Thoracic aorta (tissue), 2 donors: ENCODE results near the gene MARCHF10. TPM values are rescaled to one million over a fixed set of nuclear protein-coding genes. Genes with fewer than 3 reads are reported as not detected.

Experiments
- ATAC-seq: fragments of 150-250 bp; one replicate; pipeline ENCODE4 v1.8.0; 2017; ENCODE audit warnings: low read depth; ENCODE audit not compliant: insufficient number of reproducible peaks, low FRiP score
- DNase-seq: peaks from one replicate; pipeline ENCODE4 v3.0.0-alpha.2; 2020; ENCODE audit warnings: low spot score
- H3K27ac ChIP-seq, 2 donors: fragments of 200-600 bp; sonication (generic); 1 replicate in 1 of 2; 2 replicates in 1 of 2; pipeline ENCODE4 v1.5.1; 2016; ENCODE audit warnings: mild to moderate bottlenecking in 2 of 2, moderate library complexity in 2 of 2
- H3K27me3 ChIP-seq: fragments of 200-600 bp; sonication (generic); replicated peaks from 2 replicates; pipeline ENCODE4 v1.6.0; 2016; ENCODE audit warnings: mild to moderate bottlenecking; ENCODE audit not compliant: insufficient read depth
- H3K36me3 ChIP-seq: fragments of 200-600 bp; sonication (generic); one replicate; pipeline ENCODE4 v1.5.1; 2016
- H3K4me1 ChIP-seq, 2 donors: fragments of 200-600 bp; sonication (generic); 1 replicate in 1 of 2; 2 replicates in 1 of 2; pipeline versions ENCODE4 v1.5.1 to v1.6.0; 2016; ENCODE audit warnings: low read depth in 2 of 2, mild to moderate bottlenecking in 1 of 2; ENCODE audit not compliant: control insufficient read depth in 1 of 2
- H3K4me3 ChIP-seq: fragments of 200-600 bp; sonication (generic); 2 replicates; pipeline ENCODE4 v1.5.1; 2016; ENCODE audit warnings: mild to moderate bottlenecking
- H3K9me3 ChIP-seq: fragments of 200-600 bp; sonication (generic); 2 replicates; pipeline ENCODE4 v1.5.1; 2016
- total RNA-seq, 2 donors: library from RNA; depleted of rRNA; stranded (reverse); fragments of >200 nt; gene quantifications; one replicate each; pipeline versions ENCODE4 v1.1.0 to v1.2.3, GENCODE V29; 2016
- TF ChIP-seq, protein P1 (sequence below): fragments of 200-600 bp; sonication (generic); IDR thresholded peaks from one replicate; pipeline ENCODE4 v1.5.1; 2019; ENCODE audit warnings: antibody characterized with exemption

Gene MARCHF10
- total RNA-seq, 2 donors from 2014 or later: not detected

DNA sequence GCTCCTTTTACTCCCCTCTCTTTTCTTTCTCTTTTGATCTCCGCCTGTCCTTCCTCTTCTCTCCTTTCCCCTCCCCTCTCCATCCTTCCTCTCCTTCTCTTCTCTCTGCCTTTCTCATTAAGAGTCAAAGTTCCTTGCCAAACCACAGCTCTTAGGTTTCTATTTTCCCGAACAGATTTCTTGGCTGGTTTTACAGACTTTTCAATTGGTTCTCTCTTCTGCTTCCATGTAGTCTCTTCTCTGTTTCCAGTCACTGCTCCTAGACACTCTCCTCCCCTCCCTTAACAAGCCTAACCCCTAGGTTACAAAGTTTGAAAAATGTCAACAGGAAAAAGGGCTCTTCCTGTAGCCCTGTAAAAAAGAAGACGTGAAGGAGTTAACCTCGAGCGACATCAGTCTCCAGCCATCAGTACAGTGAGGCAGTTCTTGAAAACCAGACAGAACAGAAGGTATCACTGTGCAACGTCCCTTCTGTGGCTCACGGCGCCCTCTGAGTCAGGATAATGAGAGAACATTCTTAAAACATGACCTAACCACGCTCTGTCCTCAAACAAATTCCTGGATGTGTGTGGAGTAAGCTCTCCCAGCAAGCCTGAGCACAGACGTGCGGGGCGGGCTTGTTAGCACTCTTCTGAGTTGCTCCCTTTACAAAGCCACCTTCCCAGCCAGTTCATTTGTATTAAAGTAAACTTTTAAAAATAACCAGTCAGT is 11.6 kb upstream of the MARCHF10 start:
- Histone ChIP-seq H3K4me1 (peaks cover 3 to 29% of the 10 kb centered on the region in 2 donors), H3K36me3 (no peaks in the 10 kb centered on the region), H3K9me3 (no peaks in the 10 kb centered on the region), H3K4me3 (peak overlapping the region; percentile 52), H3K27ac (peak overlapping the region; percentile 51 to 69), H3K27me3 (no peaks in the 10 kb centered on the region)
- TF ChIP-seq, protein P1, sequence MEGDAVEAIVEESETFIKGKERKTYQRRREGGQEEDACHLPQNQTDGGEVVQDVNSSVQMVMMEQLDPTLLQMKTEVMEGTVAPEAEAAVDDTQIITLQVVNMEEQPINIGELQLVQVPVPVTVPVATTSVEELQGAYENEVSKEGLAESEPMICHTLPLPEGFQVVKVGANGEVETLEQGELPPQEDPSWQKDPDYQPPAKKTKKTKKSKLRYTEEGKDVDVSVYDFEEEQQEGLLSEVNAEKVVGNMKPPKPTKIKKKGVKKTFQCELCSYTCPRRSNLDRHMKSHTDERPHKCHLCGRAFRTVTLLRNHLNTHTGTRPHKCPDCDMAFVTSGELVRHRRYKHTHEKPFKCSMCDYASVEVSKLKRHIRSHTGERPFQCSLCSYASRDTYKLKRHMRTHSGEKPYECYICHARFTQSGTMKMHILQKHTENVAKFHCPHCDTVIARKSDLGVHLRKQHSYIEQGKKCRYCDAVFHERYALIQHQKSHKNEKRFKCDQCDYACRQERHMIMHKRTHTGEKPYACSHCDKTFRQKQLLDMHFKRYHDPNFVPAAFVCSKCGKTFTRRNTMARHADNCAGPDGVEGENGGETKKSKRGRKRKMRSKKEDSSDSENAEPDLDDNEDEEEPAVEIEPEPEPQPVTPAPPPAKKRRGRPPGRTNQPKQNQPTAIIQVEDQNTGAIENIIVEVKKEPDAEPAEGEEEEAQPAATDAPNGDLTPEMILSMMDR: no peak
- ATAC-seq (peak; percentile 77), DNase-seq (peak; percentile 76)

DNA sequence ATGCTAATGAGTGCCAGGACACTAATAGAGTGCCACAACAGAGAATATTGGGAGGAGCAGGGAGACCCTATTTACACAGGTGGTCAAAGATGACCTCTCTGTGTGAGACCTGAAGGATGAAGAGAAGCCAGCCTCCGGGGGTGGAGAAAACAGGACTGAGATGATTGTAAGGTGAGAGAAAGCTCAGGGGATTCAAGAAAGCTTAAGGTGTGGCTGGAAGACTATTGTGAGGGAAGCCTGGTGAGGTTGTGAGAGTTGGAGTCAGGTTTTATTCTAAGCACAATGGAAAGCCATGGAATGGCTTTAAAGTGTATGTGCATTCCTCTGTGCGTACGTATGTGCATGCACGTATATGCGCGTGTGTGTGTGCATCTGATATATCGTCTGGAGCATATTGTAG is 10.4 kb upstream of the MARCHF10 start:
- Histone ChIP-seq H3K36me3 (no peaks in the 10 kb centered on the region), H3K4me3 (no peak overlapping the region), H3K27me3 (no peaks in the 10 kb centered on the region), H3K4me1 (peaks cover 3 to 29% of the 10 kb centered on the region in 2 donors), H3K9me3 (no peaks in the 10 kb centered on the region), H3K27ac (no peak overlapping the region)
- DNase-seq: no peak
- ATAC-seq: no peak
- TF ChIP-seq, protein P1: no peak

DNA sequence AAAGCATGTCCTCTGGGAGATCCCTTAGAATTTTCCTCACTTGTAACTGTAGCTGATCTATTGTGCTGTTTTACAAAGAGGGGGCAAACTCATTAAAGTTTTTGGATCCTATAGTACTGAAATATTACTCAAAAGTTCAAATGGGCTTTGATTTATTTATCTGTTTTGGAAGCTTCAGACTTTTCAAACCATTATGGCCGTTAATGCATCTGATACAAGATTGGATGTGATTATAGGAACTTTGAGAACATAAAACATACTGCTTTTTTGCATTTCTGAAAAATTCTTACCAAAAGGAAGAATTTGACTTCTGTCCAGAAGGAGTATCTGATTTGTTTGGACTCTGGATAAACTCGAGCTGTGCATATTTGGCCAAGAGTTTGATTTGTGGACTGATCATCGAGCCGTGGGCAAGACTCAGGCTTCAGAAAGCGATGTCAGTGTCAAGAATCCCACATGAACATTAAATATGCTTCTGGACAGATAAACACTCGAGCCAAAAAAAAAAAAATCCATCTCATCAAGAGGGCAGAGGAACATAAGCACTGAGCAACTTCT is 8.2 kb upstream of the MARCHF10 start:
- TF ChIP-seq, protein P1: no peak
- Histone ChIP-seq H3K4me3 (no peak overlapping the region), H3K4me1 (peaks cover 3 to 15% of the 10 kb centered on the region in 2 donors), H3K27me3 (no peaks in the 10 kb centered on the region), H3K36me3 (no peaks in the 10 kb centered on the region), H3K27ac (no peak overlapping the region), H3K9me3 (no peaks in the 10 kb centered on the region)
- DNase-seq (no peak), ATAC-seq (no peak)

DNA sequence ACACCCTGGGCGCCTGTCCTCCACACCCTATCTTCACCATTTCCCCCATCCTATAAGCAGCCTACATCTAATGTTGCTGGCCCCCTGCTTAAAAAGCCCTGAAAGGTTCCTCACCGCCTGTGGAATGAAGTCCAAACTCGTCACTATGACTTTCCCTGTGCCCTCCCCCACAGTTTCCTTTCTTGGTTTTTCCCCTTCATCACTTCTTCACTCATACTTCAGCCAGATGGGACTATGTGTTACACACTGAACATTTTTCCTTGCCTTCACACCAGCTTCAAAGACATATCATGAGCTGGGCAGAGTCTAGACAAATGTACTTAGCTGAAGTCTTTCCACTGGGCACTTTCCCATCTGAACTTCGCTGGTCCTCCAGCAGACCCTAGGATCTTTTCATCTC is 1.5 kb upstream of the MARCHF10 start:
- no peak for ATAC-seq
- Histone ChIP-seq H3K4me3 (no peak overlapping the region), H3K36me3 (no peaks in the 10 kb centered on the region), H3K9me3 (no peaks in the 10 kb centered on the region), H3K27me3 (no peaks in the 10 kb centered on the region), H3K4me1 (peaks cover 0 to 6% of the 10 kb centered on the region in 2 donors), H3K27ac (no peak overlapping the region)
- TF ChIP-seq, protein P1: no peak
- no peak for DNase-seq

DNA sequence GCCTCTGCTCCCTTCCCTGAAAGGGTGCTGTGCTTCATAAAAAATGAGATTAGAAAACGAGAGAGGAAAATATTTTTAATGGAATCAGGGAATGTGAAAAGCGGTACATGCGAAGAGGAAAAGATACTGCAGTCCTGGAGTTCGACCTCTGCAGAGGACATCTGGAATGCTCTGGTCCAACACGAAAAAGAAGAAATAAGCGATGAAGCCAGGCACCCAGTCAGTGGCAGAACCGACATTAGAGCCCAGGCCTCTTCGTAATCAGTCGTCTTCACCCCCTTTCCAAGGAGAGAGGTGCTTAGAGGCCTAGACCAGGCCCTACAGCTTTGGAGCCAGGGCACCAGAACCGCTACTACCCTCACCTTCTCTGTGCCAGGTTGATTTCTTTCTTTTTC is 459 bp upstream of the MARCHF10 start:
- no peaks in the 10 kb centered on the region for H3K36me3 ChIP-seq
- H3K4me1 ChIP-seq: peaks cover 0 to 6% of the 10 kb centered on the region in 2 donors
- ATAC-seq (no peak), DNase-seq (no peak)
- TF ChIP-seq, protein P1: no peak
- no peak overlapping the region for H3K27ac ChIP-seq
- no peaks in the 10 kb centered on the region for H3K27me3 ChIP-seq
- H3K4me3 ChIP-seq: peak overlapping the region; percentile 71
- no peaks in the 10 kb centered on the region for H3K9me3 ChIP-seq
